HG02610 (cell line): ENCODE measurements around the gene TMEM270.
"Not testable (repeated sequence)": the region's sequence is repeated elsewhere in the genome, so short reads cannot be mapped to it uniquely, and the experiment has no call there.

Experiments
- ATAC-seq: cut with Tn5 transposase; IDR thresholded peaks from one replicate; pipeline ENCODE4 v1.9.1; 2021; ENCODE audit warnings: mild to moderate bottlenecking, moderate library complexity; ENCODE audit not compliant: unreplicated experiment

The TMEM270 gene, protein sequence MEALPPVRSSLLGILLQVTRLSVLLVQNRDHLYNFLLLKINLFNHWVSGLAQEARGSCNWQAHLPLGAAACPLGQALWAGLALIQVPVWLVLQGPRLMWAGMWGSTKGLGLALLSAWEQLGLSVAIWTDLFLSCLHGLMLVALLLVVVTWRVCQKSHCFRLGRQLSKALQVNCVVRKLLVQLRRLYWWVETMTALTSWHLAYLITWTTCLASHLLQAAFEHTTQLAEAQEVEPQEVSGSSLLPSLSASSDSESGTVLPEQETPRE

GRCh38 chr7:73860859-73861258 lies at the start of gene TMEM270:
TSS of gene TMEM270 (plus strand) at chr7:73861159. CDS start at chr7:73861195, 36 bp downstream.
- no peak for ATAC-seq

DNA sequence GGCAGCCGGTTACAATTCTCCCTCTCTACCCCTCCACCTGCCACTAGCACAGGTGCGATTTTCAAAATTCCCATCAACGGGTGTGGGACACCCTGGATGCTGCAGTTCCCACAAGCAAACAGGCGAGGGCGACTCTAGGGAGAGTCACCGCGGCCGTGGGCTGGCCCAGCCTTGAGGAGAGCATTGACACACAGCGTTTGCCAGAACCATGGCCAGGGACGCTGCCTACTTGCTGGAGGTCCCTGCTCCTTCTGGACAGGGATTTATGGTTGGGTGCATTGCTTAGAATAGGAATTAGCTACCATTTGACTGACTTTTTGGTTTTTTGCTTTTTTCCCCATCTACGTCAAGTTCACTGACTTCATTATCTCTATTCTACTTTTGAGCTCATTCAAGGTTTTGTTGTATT lies 49.2 kb upstream of the TMEM270 start:
- ATAC-seq: peak; percentile 48

DNA sequence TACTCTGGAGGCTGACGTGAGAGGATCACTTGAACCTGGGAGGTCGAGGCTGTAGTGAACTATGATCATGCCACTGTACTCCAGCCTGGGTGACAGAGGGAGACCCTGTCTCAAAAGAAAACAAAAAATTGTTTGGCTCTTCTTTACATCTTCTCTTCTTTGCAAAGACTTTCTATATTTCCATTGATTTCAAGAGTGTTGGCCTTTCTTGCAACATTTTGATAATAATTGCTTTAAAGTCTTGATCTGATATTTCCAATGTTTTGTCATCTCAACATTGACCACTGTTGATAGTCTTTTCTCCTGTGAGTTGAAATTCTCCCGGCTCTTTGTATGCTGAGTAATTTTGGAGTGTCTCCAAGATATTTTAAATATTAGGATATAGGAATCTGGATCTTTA lies 48.0 kb upstream of the TMEM270 start:
- no peak for ATAC-seq

DNA sequence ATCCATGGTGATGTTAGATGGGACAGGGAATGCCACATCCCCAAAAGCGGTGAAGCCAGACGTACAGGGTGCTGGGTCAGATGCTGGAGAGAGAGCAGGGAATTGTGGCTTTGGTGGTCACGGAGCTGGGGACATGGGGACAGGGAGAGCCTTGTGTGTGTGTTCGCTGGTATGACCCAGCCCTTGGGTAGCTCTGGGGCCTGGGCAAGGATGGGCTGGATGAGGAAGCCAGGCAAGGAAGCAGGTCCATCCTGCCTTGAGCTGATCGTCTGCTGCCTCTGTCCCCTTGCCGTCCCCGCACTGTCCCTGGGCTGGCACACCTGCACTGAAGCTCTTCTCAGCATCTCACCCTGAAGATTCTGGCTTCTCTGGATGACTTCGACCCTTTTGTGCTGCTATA lies 45.5 kb upstream of the TMEM270 start:
- no peak for ATAC-seq

DNA sequence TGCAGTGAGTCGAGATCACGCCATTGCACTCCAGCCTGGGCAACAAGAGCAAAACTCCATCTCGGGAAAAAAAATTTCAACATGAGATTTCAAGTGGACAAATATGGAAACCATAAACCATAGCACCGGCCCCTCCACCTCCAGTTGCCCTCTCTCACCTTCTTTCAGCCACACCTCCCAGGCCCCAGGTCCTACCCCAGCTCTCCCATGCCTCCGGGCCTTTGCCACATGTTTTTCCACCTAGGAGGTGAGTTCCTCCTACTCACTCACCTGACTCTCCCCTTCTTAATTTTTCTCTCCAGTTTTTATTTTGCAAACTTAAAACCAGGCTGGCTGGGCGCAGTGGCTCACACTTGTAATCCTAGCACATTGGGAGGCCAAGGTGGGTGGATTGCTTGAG lies 43.8 kb upstream of the TMEM270 start:
- no peak for ATAC-seq

GRCh38 chr7:73820013-73820412 lies 40.9 kb upstream of the TMEM270 start:
- no peak for ATAC-seq

- not testable (repeated sequence) for ATAC-seq
Observed at GRCh38 chr7:73821597-73822285, 39.2 kb upstream of the TMEM270 start.

- ATAC-seq: no peak
Observed at GRCh38 chr7:73822319-73823173, 38.4 kb upstream of the TMEM270 start.

DNA sequence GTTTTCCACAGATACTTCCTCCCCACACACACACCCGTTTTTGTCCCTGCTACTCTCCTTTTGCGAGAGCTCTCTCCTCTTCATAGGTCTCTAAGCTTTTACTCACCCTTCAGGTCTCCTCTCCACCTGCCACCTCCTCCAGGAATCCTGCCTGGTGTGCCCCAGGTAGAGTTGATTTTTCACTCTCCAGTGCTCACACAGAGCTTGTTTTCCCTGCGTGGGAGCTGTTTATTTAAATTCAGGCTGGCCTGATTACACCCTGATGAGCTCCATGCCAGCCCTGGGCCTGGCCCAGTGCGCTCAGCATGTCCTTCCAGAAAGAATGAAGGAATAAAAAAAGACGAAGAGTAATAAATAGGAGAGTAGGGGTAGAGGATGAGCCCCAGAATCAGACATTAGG lies 37.7 kb upstream of the TMEM270 start:
- no peak for ATAC-seq

DNA sequence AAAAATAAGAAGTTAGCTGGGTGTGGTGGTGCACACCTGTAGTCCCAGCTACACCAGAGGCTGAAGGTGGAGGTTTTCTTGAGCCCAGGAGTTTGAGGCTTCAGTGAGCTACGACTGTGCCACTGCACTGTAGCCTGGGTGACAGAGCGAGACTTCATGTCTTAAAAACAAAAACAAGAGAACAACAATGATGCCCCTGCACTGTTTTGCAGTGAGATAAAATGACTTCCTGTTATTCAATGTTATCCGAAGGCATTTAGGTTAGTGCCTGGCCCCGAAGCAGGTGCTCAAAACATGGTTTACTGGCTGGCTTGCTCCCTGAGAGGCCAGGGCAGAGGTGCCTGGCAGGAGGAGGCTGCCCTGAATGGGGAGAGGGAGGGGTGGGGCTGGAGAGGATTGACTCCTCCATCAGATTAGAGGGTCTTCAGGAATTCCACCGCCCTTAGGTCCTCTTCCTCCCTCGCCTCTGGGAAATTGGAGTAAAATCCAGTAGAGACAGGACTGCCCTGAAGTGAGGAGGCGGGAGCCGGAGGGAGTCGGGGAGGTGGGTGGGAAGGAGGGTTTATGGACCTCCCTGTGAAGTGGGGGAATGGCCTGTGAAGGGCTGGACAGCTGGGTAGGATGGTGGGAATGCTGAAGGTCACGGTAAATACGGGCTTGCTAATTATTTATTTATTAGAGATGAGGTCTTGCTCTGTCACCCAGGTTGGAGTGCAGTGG lies 36.9 kb upstream of the TMEM270 start:
- no peak for ATAC-seq

GRCh38 chr7:73824986-73825385 lies 36.0 kb upstream of the TMEM270 start:
- ATAC-seq: no peak

GRCh38 chr7:73827567-73828106 lies 33.3 kb upstream of the TMEM270 start:
- no peak for ATAC-seq

DNA sequence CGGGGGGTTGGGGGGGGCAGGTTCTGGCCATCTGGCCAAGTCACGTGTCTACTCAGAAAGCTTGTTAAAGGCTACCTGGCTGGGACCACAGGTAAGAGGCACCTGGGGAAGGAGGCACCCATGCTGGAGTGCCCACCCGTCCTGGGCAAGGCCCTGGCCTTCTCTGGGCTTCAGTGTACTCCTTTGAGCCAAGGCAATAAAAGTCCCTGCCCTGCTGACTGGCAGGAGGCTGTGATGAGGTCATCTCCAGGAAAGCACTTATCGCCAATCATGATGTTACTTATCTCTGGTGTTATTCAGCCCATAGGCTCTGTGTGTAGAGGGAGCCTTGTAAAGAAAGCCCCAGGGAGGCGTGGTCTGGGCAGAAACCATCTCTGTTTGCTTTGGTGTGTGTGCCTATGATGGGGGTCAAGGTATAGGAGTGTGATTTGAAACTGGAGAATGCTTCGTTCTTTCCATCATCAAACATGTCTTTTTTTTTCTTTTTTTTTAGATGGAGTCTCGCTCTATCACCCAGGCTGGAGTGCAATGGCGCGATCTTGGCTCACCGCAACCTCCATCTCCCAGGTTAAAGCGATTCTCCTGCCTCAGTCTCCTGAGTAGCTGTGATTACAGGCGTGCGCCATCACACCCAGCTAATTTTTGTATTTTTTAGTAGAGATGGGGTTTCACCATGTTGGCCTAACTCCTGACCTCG lies 32.7 kb upstream of the TMEM270 start:
- no peak for ATAC-seq

DNA sequence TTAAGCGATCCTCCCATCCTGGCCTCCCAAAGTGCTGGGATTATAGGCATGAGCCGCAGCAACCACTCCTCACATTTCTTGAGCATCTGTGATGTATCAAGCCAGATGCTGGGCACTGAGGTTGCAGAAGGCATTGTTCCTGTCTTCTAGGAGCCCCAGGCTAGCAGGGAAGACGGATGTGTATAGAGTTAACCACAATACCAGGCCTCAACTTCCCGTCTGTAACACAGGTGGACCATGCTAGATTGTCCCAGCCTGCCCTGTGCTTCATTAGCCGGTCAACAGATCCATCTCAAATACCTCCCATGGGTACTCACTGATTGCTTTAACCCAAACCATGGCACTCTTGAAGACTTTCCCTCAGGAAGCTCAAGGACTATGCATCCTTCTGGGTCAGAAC lies 32.0 kb upstream of the TMEM270 start:
- ATAC-seq: no peak

GRCh38 chr7:73829505-73829904 lies 31.5 kb upstream of the TMEM270 start:
- ATAC-seq: no peak

- no peak for ATAC-seq
Observed at GRCh38 chr7:73829921-73830680, 30.9 kb upstream of the TMEM270 start.

DNA sequence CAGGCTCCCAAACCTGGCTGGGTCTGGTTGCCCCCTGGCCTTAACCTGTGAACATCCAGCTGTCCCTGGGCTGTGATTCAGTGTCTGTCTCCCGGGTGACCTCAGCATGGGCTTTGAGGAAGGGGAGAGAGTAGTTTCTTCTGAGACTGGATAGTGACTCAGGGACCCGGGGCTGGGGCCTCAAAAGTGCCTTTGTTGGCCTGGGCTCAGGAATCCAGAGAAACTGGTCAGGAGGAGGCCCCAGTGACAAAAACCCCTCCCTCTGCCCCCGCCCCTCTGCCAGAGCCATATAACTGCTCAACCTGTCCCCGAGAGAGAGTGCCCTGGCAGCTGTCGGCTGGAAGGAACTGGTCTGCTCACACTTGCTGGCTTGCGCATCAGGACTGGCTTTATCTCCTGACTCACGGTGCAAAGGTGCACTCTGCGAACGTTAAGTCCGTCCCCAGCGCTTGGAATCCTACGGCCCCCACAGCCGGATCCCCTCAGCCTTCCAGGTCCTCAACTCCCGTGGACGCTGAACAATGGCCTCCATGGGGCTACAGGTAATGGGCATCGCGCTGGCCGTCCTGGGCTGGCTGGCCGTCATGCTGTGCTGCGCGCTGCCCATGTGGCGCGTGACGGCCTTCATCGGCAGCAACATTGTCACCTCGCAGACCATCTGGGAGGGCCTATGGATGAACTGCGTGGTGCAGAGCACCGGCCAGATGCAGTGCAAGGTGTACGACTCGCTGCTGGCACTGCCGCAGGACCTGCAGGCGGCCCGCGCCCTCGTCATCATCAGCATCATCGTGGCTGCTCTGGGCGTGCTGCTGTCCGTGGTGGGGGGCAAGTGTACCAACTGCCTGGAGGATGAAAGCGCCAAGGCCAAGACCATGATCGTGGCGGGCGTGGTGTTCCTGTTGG lies 30.0 kb upstream of the TMEM270 start, which contains the start of gene CLDN4:
CLDN4 (plus strand) TSS at position 316 of the 903 bp plus-strand sequence; CDS start at position 522, 206 bp downstream.
- no peak for ATAC-seq

DNA sequence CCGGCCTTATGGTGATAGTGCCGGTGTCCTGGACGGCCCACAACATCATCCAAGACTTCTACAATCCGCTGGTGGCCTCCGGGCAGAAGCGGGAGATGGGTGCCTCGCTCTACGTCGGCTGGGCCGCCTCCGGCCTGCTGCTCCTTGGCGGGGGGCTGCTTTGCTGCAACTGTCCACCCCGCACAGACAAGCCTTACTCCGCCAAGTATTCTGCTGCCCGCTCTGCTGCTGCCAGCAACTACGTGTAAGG lies 29.4 kb upstream of the TMEM270 start:
- no peak for ATAC-seq
